ENCODE measurements around the gene RNF157.
"Not testable (repeated sequence)": the region's sequence is repeated elsewhere in the genome, so short reads cannot be mapped to it uniquely, and the experiment has no call there.

The RNF157 gene

GRCh38 chr17:76186774-76187173 is 53.5 kb downstream of the RNF157 start:
- not testable (repeated sequence) for DNase-seq

GRCh38 chr17:76184290-76184689 is 56.0 kb downstream of the RNF157 start:
- no peak for DNase-seq

- DNase-seq: peak; percentile 76
Measured at GRCh38 chr17:76182016-76182764, 58.1 kb downstream of the RNF157 start.

- DNase-seq: no peak
Measured at GRCh38 chr17:76179496-76180467, 60.5 kb downstream of the RNF157 start.

- DNase-seq: no peak
Measured at GRCh38 chr17:76178124-76178523, 62.2 kb downstream of the RNF157 start.

GRCh38 chr17:76176701-76177574 is 63.4 kb downstream of the RNF157 start:
- no peak for DNase-seq

- no peak for DNase-seq
Measured at GRCh38 chr17:76174037-76174436, 66.3 kb downstream of the RNF157 start.

GRCh38 chr17:76173474-76173873 is 66.8 kb downstream of the RNF157 start:
- no peak for DNase-seq

- no peak for DNase-seq
Measured at GRCh38 chr17:76171706-76172105, 68.6 kb downstream of the RNF157 start.

- no peak for DNase-seq
Measured at GRCh38 chr17:76170114-76170513, 70.2 kb downstream of the RNF157 start.

GRCh38 chr17:76166906-76167305 is 73.4 kb downstream of the RNF157 start:
- DNase-seq: no peak

- no peak for DNase-seq
Measured at GRCh38 chr17:76166168-76166567, 74.1 kb downstream of the RNF157 start.

- DNase-seq: no peak
Measured at GRCh38 chr17:76164331-76164730, 76.0 kb downstream of the RNF157 start.

- DNase-seq: no peak
Measured at GRCh38 chr17:76163919-76164318, 76.4 kb downstream of the RNF157 start.

- no peak for DNase-seq
Measured at GRCh38 chr17:76161619-76162266, 78.5 kb downstream of the RNF157 start.

- peak; percentile 18 for DNase-seq
Measured at GRCh38 chr17:76160896-76161528, 79.3 kb downstream of the RNF157 start.

- DNase-seq: no peak
Measured at GRCh38 chr17:76159157-76159556, 81.1 kb downstream of the RNF157 start.

- no peak for DNase-seq
Measured at GRCh38 chr17:76157759-76158158, 82.5 kb downstream of the RNF157 start.

- no peak for DNase-seq
Measured at GRCh38 chr17:76156662-76156991, 83.7 kb downstream of the RNF157 start.

GRCh38 chr17:76155988-76156661 is 84.2 kb downstream of the RNF157 start:
- DNase-seq: no peak

Data from NCI-H526 treated with DMSO at 0.1 percent for 48 hours (cell line).